Measurements from ENCODE around the gene CBX6. TPM values are rescaled to one million over a fixed set of nuclear protein-coding genes. Genes with fewer than 3 reads are reported as not detected.

The CBX6 gene
- polyA plus RNA-seq, 1 donor (not counting 4 experiments of a cell fraction or from before 2014, with no cell fraction given) = 4.1 TPM

GRCh38 chr22:38868286-38868721, 3.7 kb downstream of the CBX6 start:
- Histone ChIP-seq H3K27me3 (ENCODE audit: control insufficient read depth, extremely low read depth, insufficient read depth, low read length) (peaks cover 11% of the 10 kb centered on the region), H3K9me3 (ENCODE audit: control insufficient read depth, low read depth, low read length) (no peaks in the 10 kb centered on the region), H3K4me1 (ENCODE audit: control insufficient read depth, extremely low read depth, insufficient read depth, low read length) (peaks cover 29% of the 10 kb centered on the region), H4K20me1 (ENCODE audit: control insufficient read depth, extremely low read depth, insufficient read depth, low read length) (no peaks in the 10 kb centered on the region), H3K36me3 (ENCODE audit: control insufficient read depth in 2 of 2, extremely low read depth in 1 of 2, insufficient read depth in 2 of 2, low read length in 2 of 2) (peaks cover 0 to 2% of the 10 kb centered on the region in 2 experiments), H3K9me1 (ENCODE audit: control insufficient read depth, extremely low read depth, insufficient read depth, low read length) (no peaks in the 10 kb centered on the region), H3K79me2 (ENCODE audit: control insufficient read depth, insufficient read depth, low read length) (no peaks in the 10 kb centered on the region), H3K9ac (ENCODE audit: control insufficient read depth, extremely low read depth, insufficient read depth, low read length) (no peak overlapping the region), H3K4me3 (ENCODE audit: control insufficient read depth in 2 of 3, extremely low read depth in 1 of 3, insufficient read depth in 2 of 3, low read depth in 1 of 3, low read length in 3 of 3) (no peak overlapping the region), H3K27ac (ENCODE audit: control insufficient read depth, insufficient read depth, low read length) (no peak overlapping the region), H2AFZ (ENCODE audit: control insufficient read depth, low read length) (no peak overlapping the region), H3K4me2 (ENCODE audit: control insufficient read depth, extremely low read depth, insufficient read depth, low read depth, low read length) (no peak overlapping the region)
- DNase-seq (ENCODE audit: low read depth, low spot score) (no peak), FAIRE-seq (no peak)
- dilution Hi-C loops (cut with MboI; ENCODE audit: extremely low pct_ligation_motif_present, low sequenced_read_pairs) = no loop called here
- TF ChIP-seq CTCF (optimal IDR thresholded peaks at IDR 0.05 in 1 of 3, IDR thresholded peaks at IDR 0.05 in 1 of 3, conservative IDR thresholded peaks at IDR 0.05 in 1 of 3; ENCODE audit: extremely low read depth in 1 of 3, insufficient read depth in 2 of 3, low read length in 3 of 3) = no peak

- dilution Hi-C loops (cut with MboI; ENCODE audit: extremely low pct_ligation_motif_present, low sequenced_read_pairs) = no loop called here
- H3K9ac ChIP-seq (ENCODE audit: control insufficient read depth, extremely low read depth, insufficient read depth, low read length) = no peak overlapping the region
These were observed 4.3 kb downstream of the CBX6 start for GRCh38 chr22:38867471-38868285.

More at GRCh38 chr22:38867471-38868285, 4.3 kb downstream of the CBX6 start:
- no peak overlapping the region for H2AFZ ChIP-seq (ENCODE audit: control insufficient read depth, low read length)
- peaks cover 24% of the 10 kb centered on the region for H3K4me1 ChIP-seq (ENCODE audit: control insufficient read depth, extremely low read depth, insufficient read depth, low read length)
- no peaks in the 10 kb centered on the region for H3K9me3 ChIP-seq (ENCODE audit: control insufficient read depth, low read depth, low read length)
- no peaks in the 10 kb centered on the region for H4K20me1 ChIP-seq (ENCODE audit: control insufficient read depth, extremely low read depth, insufficient read depth, low read length)
- no peak overlapping the region for H3K27ac ChIP-seq (ENCODE audit: control insufficient read depth, insufficient read depth, low read length)
- H3K9me1 ChIP-seq (ENCODE audit: control insufficient read depth, extremely low read depth, insufficient read depth, low read length) = no peaks in the 10 kb centered on the region
- no peak overlapping the region for H3K4me2 ChIP-seq (ENCODE audit: control insufficient read depth, extremely low read depth, insufficient read depth, low read depth, low read length)
- no peak for TF ChIP-seq CTCF (optimal IDR thresholded peaks at IDR 0.05 in 1 of 3, IDR thresholded peaks at IDR 0.05 in 1 of 3, conservative IDR thresholded peaks at IDR 0.05 in 1 of 3; ENCODE audit: extremely low read depth in 1 of 3, insufficient read depth in 2 of 3, low read length in 3 of 3)
- no peak for TF ChIP-seq EZH2 (IDR thresholded peaks at IDR 0.05; ENCODE audit: low read length)
- no peak for FAIRE-seq
- H3K79me2 ChIP-seq (ENCODE audit: control insufficient read depth, insufficient read depth, low read length) = no peaks in the 10 kb centered on the region
- no peak overlapping the region for H3K4me3 ChIP-seq (ENCODE audit: control insufficient read depth in 2 of 3, extremely low read depth in 1 of 3, insufficient read depth in 2 of 3, low read depth in 1 of 3, low read length in 3 of 3)
- peaks cover 0 to 2% of the 10 kb centered on the region in 2 experiments for H3K36me3 ChIP-seq (ENCODE audit: control insufficient read depth in 2 of 2, extremely low read depth in 1 of 2, insufficient read depth in 2 of 2, low read length in 2 of 2)
- no peak for DNase-seq (ENCODE audit: low read depth, low spot score)
- H3K27me3 ChIP-seq (ENCODE audit: control insufficient read depth, extremely low read depth, insufficient read depth, low read length) = peaks cover 4% of the 10 kb centered on the region
